Vagina (tissue), 2 donors: ENCODE data around the gene LAMP5.

Experiments
- CTCF ChIP-seq, 3 experiments: fragments of 450-650 bp in 2 of 3; fragments of 200-600 bp in 1 of 3; sonication (generic) in 1 of 3; IDR thresholded peaks; one replicate each; pipeline ENCODE4 v1.5.1; 2017 to 2019; ENCODE audit warnings: antibody characterized with exemption in 3 of 3, mild to moderate bottlenecking in 2 of 3, moderate library complexity in 2 of 3
- POLR2A ChIP-seq, 2 donors: fragments of 450-650 bp; IDR thresholded peaks; one replicate each; pipeline ENCODE4 v1.6.1; 2017; ENCODE audit warnings: antibody characterized with exemption in 2 of 2, mild to moderate bottlenecking in 2 of 2, moderate library complexity in 2 of 2
- POLR2AphosphoS5 ChIP-seq, 2 donors: sonication (generic); formaldehyde crosslinking; IDR thresholded peaks; one replicate each; pipeline ENCODE4 v1.9.0; 2017; ENCODE audit warnings: antibody characterized with exemption in 2 of 2, mild to moderate bottlenecking in 2 of 2, low read depth in 1 of 2; ENCODE audit not compliant: insufficient read depth in 1 of 2

GRCh38 chr20:9508240-9508661, 6.1 kb upstream of the LAMP5 start:
- TF ChIP-seq POLR2A (IDR thresholded peaks at IDR 0.05) (no peak), POLR2AphosphoS5 (IDR thresholded peaks at IDR 0.05; ENCODE audit: insufficient read depth in 1 of 2, low read depth in 1 of 2) (no peak), CTCF (IDR thresholded peaks at IDR 0.05) (no peak)
